Stomach (tissue), 9 donors: ENCODE measurements around the gene LRRN1. TPM values are rescaled to one million over a fixed set of nuclear protein-coding genes. Genes with fewer than 3 reads are reported as not detected.

ENCODE experiments used
- DNase-seq, 2 donors: peaks; one replicate each; pipeline versions ENCODE4 v3.0.0 to v3.0.0-alpha.2; 2013 to 2019
- H3K27ac ChIP-seq, 5 donors: fragments of 200-600 bp in 4 of 5; sonication (generic) in 4 of 5; one replicate each; pipeline ENCODE4 v1.5.1; 2013 to 2019; ENCODE audit warnings: mild to moderate bottlenecking in 1 of 5, moderate library complexity in 1 of 5
- H3K27me3 ChIP-seq, 3 donors: fragments of 200-600 bp; sonication (generic); one replicate each; pipeline ENCODE4 v1.5.1; 2017 to 2019; ENCODE audit warnings: mixed run types in 1 of 3
- H3K36me3 ChIP-seq, 4 donors: fragments of 200-600 bp; sonication (generic); 1 replicate in 3 of 4; 2 replicates in 1 of 4; pipeline ENCODE4 v1.5.1; 2016 to 2019
- H3K4me1 ChIP-seq, 4 donors: fragments of 200-600 bp; sonication (generic); one replicate each; pipeline ENCODE4 v1.5.1; 2016 to 2019
- H3K4me3 ChIP-seq, 4 donors: fragments of 200-600 bp; sonication (generic) in 3 of 4; one replicate each; pipeline ENCODE4 v1.5.1; 2016 to 2019; ENCODE audit warnings: mild to moderate bottlenecking in 1 of 4
- H3K9me3 ChIP-seq, 4 donors: fragments of 200-600 bp; sonication (generic); one replicate each; pipeline ENCODE4 v1.5.1; 2016 to 2019
- EP300 ChIP-seq: sonication (generic); formaldehyde crosslinking; IDR thresholded peaks from one replicate; pipeline ENCODE4 v1.6.1; 2017; ENCODE audit warnings: antibody characterized with exemption
- POLR2A ChIP-seq, 4 donors: fragments of 450-650 bp; IDR thresholded peaks; one replicate each; pipeline ENCODE4 v1.6.1; 2016; ENCODE audit warnings: antibody characterized with exemption in 4 of 4, control low read depth in 2 of 4, mild to moderate bottlenecking in 1 of 4, moderate library complexity in 1 of 4
- POLR2AphosphoS5 ChIP-seq, 3 donors: sonication (generic); formaldehyde crosslinking; IDR thresholded peaks; one replicate each; pipeline ENCODE4 v1.6.1; 2016; ENCODE audit warnings: antibody characterized with exemption in 3 of 3
- WGBS, 5 donors: extraction: QIAGEN DNeasy Blood & Tissue Kit in 3 of 5; methylation state at CpG; one replicate each; pipeline versions ENCODE4 v1.1.5 to v1.1.7; 2013 to 2018; 5-methylcytosine and 5-hydroxymethylcytosine counted together
- intact Hi-C: fragments of 100-400 bp; cut with DNase I; formaldehyde crosslinking; loops from one replicate; pipeline ENCODE4 v1.15.1; 2023; ENCODE audit warnings: low total_unique reads
- polyA plus RNA-seq, 3 donors: library from polyadenylated mRNA; stranded (reverse); fragments of 200-250 nt; gene quantifications; one replicate each; pipeline ENCODE4 v1.2.3, GENCODE V29; 2013
- total RNA-seq, 5 donors: library from RNA; depleted of rRNA; stranded (reverse); fragments of >200 nt; gene quantifications; one replicate each; pipeline versions ENCODE4 v1.1.0 to v1.2.3, GENCODE V29; 2014 to 2016
- TF ChIP-seq, protein P1 (sequence below), 7 experiments: fragments of 450-650 bp in 4 of 7; fragments of 200-600 bp in 3 of 7; sonication (generic) in 3 of 7; IDR thresholded peaks; one replicate each; pipeline ENCODE4 v1.5.1; 2016 to 2019; ENCODE audit warnings: antibody characterized with exemption in 7 of 7, control low read depth in 2 of 7, mild to moderate bottlenecking in 1 of 7
- donor health status: healthy with polysubstance abuse.
- donor health status: Bipolar disorder and iron deficiency.
- donor health status: healthy.

Gene LRRN1
- total and polyA plus RNA-seq, 8 donors = 0.15 to 9.3 (median 2.5) TPM; not detected in 2

DNA sequence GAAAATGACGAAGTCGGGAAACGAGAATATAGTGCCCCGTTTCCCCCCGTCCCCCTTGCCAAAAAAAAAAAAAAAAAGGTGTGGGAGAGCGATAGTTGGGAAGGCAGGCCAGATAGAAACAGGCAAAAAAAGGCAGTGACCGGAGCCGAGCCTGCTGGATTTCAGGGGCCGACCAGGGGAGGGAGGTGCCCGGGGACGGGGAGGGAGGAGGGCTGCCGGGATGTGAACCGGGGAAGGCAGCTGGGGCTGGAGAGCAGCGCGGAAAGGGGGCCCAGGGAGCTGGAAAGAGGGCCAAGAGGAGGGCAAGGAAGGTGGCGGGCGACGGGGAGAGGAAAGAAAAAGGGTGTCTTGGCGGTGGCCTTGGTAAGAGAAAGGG lies 837 bp downstream of the LRRN1 start:
- H3K9me3 ChIP-seq = no peaks in the 10 kb centered on the region
- peaks cover 0 to 38% (median 0%) of the 10 kb centered on the region in 3 donors for H3K27me3 ChIP-seq
- TF ChIP-seq, protein P1, sequence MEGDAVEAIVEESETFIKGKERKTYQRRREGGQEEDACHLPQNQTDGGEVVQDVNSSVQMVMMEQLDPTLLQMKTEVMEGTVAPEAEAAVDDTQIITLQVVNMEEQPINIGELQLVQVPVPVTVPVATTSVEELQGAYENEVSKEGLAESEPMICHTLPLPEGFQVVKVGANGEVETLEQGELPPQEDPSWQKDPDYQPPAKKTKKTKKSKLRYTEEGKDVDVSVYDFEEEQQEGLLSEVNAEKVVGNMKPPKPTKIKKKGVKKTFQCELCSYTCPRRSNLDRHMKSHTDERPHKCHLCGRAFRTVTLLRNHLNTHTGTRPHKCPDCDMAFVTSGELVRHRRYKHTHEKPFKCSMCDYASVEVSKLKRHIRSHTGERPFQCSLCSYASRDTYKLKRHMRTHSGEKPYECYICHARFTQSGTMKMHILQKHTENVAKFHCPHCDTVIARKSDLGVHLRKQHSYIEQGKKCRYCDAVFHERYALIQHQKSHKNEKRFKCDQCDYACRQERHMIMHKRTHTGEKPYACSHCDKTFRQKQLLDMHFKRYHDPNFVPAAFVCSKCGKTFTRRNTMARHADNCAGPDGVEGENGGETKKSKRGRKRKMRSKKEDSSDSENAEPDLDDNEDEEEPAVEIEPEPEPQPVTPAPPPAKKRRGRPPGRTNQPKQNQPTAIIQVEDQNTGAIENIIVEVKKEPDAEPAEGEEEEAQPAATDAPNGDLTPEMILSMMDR (IDR thresholded peaks at IDR 0.05) = no peak
- TF ChIP-seq POLR2AphosphoS5 (IDR thresholded peaks at IDR 0.05) (no peak), EP300 (no peak), POLR2A (IDR thresholded peaks at IDR 0.05) (no peak)
- H3K36me3 ChIP-seq = no peaks in the 10 kb centered on the region
- H3K27ac ChIP-seq = peak overlapping the region in 4 of 5 donors; percentile 50 to 74 (median 60)
- peak; percentile 27 to 72 for DNase-seq
- peaks cover 10 to 39% (median 32%) of the 10 kb centered on the region in 4 donors for H3K4me1 ChIP-seq
- peak overlapping the region; percentile 56 to 77 (median 62) for H3K4me3 ChIP-seq
- WGBS, 5 donors = 0 to 3% (median 1%) methylated on average over 17 to 19 of the region's 19 CpGs
- intact Hi-C loops = no loop called here

DNA sequence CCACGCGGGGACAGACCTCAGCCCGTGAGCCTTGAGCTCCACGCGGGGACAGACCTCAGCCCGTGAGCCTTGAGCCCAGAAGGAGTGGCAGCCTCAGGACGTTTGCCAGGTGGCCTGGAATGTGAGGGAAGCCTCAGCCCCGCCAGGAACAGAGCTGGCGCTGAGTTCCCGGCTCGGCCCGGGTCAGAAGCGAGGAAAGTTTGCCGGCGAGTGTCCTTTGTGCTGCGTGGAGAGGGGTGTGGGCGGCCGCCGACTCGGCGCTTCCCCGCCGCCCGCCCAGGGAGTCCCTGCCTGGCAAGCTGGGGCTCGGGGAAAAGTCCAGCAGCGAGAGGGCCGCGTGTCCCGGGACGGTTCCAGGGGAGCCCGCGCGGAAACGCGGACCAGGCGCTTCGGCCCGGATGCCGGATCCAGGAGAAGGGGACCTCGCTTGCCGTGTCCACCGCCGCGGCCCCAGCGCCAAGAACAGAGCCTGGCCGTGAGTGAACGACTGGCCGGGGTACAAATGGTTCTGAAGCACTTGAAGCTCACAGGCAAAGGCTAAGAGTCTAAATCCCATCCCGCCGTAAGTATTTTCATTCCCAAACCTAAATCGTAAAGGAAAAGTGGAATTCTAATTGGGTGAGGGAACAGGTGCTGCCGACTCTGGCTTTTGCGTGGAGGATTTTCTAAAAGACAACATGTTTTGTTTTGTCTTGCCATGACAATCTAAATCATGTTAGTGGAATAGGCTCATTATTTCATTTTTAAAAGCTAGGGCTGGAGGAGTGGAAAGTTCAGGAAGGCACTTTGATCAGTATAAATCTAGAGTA lies 1.7 kb downstream of the LRRN1 start:
- Histone ChIP-seq H3K27me3 (peaks cover 0 to 38% (median 0%) of the 10 kb centered on the region in 3 donors), H3K4me3 (peak overlapping the region; percentile 56 to 77 (median 62)), H3K9me3 (no peaks in the 10 kb centered on the region), H3K27ac (peak overlapping the region in 1 of 5 donors; percentile 65), H3K4me1 (peaks cover 10 to 39% (median 32%) of the 10 kb centered on the region in 4 donors), H3K36me3 (no peaks in the 10 kb centered on the region)
- intact Hi-C loops = no loop called here
- WGBS, 5 donors = 5 to 6% (median 5%) methylated on average over 35 to 53 of the region's 53 CpGs
- no peak for TF ChIP-seq POLR2A (IDR thresholded peaks at IDR 0.05)
- TF ChIP-seq EP300 = no peak
- TF ChIP-seq, protein P1 (IDR thresholded peaks at IDR 0.05) = no peak
- TF ChIP-seq POLR2AphosphoS5 (IDR thresholded peaks at IDR 0.05) = no peak
- DNase-seq = peak; percentile 61 to 77

DNA sequence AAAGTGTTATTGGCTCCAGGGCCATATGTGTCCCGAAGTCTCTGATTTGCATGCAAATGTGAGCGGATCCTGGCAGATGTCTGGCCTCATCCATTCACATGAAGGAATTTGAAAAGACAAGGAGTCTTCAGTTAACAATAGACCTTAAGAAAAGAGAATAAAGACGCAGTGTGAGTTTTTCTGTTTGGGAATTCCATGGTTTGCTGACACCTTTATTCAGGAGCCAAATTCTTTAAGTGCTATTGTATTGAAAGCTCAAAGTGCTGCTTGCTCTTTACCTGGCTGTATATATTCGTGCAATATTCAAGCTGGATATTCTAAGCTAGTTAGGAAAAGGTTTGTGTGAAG lies 2.2 kb downstream of the LRRN1 start:
- Histone ChIP-seq H3K9me3 (no peaks in the 10 kb centered on the region), H3K4me1 (peaks cover 10 to 39% (median 32%) of the 10 kb centered on the region in 4 donors), H3K36me3 (no peaks in the 10 kb centered on the region), H3K4me3 (peak overlapping the region; percentile 56 to 77 (median 62)), H3K27ac (no peak overlapping the region), H3K27me3 (peaks cover 0 to 38% (median 0%) of the 10 kb centered on the region in 3 donors)
- 69 to 85% (median 74%) methylated on average over 4 of the region's 4 CpGs for WGBS, 5 donors
- DNase-seq = no peak
- TF ChIP-seq, protein P1 (IDR thresholded peaks at IDR 0.05) = no peak
- TF ChIP-seq POLR2AphosphoS5 (IDR thresholded peaks at IDR 0.05) (no peak), POLR2A (IDR thresholded peaks at IDR 0.05) (no peak), EP300 (no peak)
- intact Hi-C loops = no loop called here

DNA sequence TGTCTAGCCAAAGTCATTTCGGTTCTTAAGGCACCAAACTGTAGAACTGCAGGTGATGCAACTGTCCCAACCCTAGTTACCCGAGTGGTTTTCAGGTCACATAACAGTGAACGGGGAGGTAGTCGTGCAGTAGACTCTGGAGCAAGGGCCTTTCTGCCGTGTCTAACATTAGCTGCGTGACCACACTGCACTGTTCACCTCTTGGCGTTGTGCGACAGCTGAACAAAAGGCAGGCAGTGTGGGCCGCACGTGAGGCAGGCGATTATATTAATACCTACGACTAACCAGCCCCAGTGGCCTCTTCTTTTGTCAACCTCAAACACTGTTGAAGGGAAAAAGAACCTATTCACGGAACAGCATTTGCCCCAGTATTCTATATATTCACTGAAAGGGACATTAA lies 2.8 kb downstream of the LRRN1 start:
- Histone ChIP-seq H3K27me3 (peaks cover 0 to 38% (median 0%) of the 10 kb centered on the region in 3 donors), H3K4me3 (no peak overlapping the region)

More for the DNA sequence above, 2.8 kb downstream of the LRRN1 start:
- intact Hi-C loops = no loop called here
- Histone ChIP-seq H3K9me3 (no peaks in the 10 kb centered on the region), H3K27ac (no peak overlapping the region), H3K4me1 (peaks cover 10 to 39% (median 32%) of the 10 kb centered on the region in 4 donors), H3K36me3 (no peaks in the 10 kb centered on the region)
- TF ChIP-seq POLR2A (IDR thresholded peaks at IDR 0.05) = no peak
- TF ChIP-seq POLR2AphosphoS5 (IDR thresholded peaks at IDR 0.05) = no peak
- TF ChIP-seq EP300 = no peak
- TF ChIP-seq, protein P1 (IDR thresholded peaks at IDR 0.05) = no peak
- DNase-seq = peak in 1 of 2 donors; percentile 21
- WGBS, 5 donors = 84 to 88% (median 87%) methylated on average over 13 of the region's 13 CpGs
